Naive thymus-derived CD4-positive, alpha-beta T cell (primary cell): ENCODE data around the gene RNASE3. TPM values are rescaled to one million over a fixed set of nuclear protein-coding genes. Genes with fewer than 3 reads are reported as not detected.

ENCODE experiments used
- polyA plus RNA-seq, 2 donors: library from polyadenylated mRNA; unstranded; fragments of 300-500 nt; fragmentation: Illumina TruSeq; gene quantifications; one replicate each; pipeline ENCODE4 v1.2.3, GENCODE V29; 2021
- total RNA-seq, 6 experiments: library from RNA in 5 of 6; stranded (reverse) in 5 of 6; gene quantifications; 1 replicate in 5 of 6; 2 replicates in 1 of 6; pipeline ENCODE4 v1.2.3 and lab custom pipeline; 2021 to 2026

Gene RNASE3
- total and polyA plus RNA-seq, 7 experiments from 2014 or later = 1.1 TPM; not detected in 6

Other genes with a start within 250 kb of the RNASE3 start
- not detected for gene OR6S1, start 249.7 kb upstream of the RNASE3 start, total RNA-seq
- not detected for gene OR6S1, start 249.7 kb upstream of the RNASE3 start, polyA plus RNA-seq
- 1 to 10 TPM in 1 of 5 experiments, under 1 TPM in 4; 0.17 to 4.2 (median 0.43) TPM for gene RNASE4, start 206.8 kb upstream of the RNASE3 start, total RNA-seq
- gene RNASE4, start 206.8 kb upstream of the RNASE3 start, polyA plus RNA-seq = under 1 TPM in 1 of 2 donors, not detected in 1; 0.83 TPM
- gene ANG, start 202.6 kb upstream of the RNASE3 start, total RNA-seq = 1 to 10 TPM in 3 of 5 experiments, not detected in 2; 1.6 to 3.5 (median 1.7) TPM
- under 1 TPM in 1 of 2 donors, not detected in 1; 0.40 TPM for gene ANG, start 202.6 kb upstream of the RNASE3 start, polyA plus RNA-seq
- not detected for gene EDDM3A, start 145.5 kb upstream of the RNASE3 start, total RNA-seq
- gene EDDM3A, start 145.5 kb upstream of the RNASE3 start, polyA plus RNA-seq = not detected
- not detected for gene EDDM3B, start 123.0 kb upstream of the RNASE3 start, total RNA-seq
- gene EDDM3B, start 123.0 kb upstream of the RNASE3 start, polyA plus RNA-seq = not detected
- 10 to 100 TPM in 1 of 5 experiments, 1 to 10 TPM in 4; 2.7 to 34.2 (median 2.9) TPM for gene RNASE6, start 110.1 kb upstream of the RNASE3 start, total RNA-seq
- gene RNASE6, start 110.1 kb upstream of the RNASE3 start, polyA plus RNA-seq = 1 to 10 TPM; 3.6 to 5.6 TPM
- 10 to 100 TPM in 2 of 5 experiments, 1 to 10 TPM in 1, not detected in 2; 1.8 to 19.0 (median 15.5) TPM for gene RNASE1, start 88.5 kb upstream of the RNASE3 start, total RNA-seq
- not detected for gene RNASE1, start 88.5 kb upstream of the RNASE3 start, polyA plus RNA-seq
- 10 to 100 TPM in 1 of 5 experiments, 1 to 10 TPM in 1, not detected in 3; 2.5 to 22.4 TPM for gene RNASE2, start 64.1 kb downstream of the RNASE3 start, total RNA-seq
- under 1 TPM in 1 of 2 donors, not detected in 1; 0.30 TPM for gene RNASE2, start 64.1 kb downstream of the RNASE3 start, polyA plus RNA-seq
- gene METTL17, start 98.6 kb downstream of the RNASE3 start, total RNA-seq = 100 to 1,000 TPM in 2 of 5 experiments, 10 to 100 TPM in 3; 75.4 to 129 (median 96.7) TPM
- gene METTL17, start 98.6 kb downstream of the RNASE3 start, polyA plus RNA-seq = 10 to 100 TPM; 41.7 to 47.6 TPM
- under 1 TPM in 2 of 5 experiments, not detected in 3; 0.36 to 0.81 TPM for gene SLC39A2, start 107.9 kb downstream of the RNASE3 start, total RNA-seq
- not detected for gene SLC39A2, start 107.9 kb downstream of the RNASE3 start, polyA plus RNA-seq
- gene NDRG2, start 133.7 kb downstream of the RNASE3 start, total RNA-seq = 10 to 100 TPM in 4 of 5 experiments, 1 to 10 TPM in 1; 5.9 to 39.9 (median 35.2) TPM
- 10 to 100 TPM; 29.2 to 35.1 TPM for gene NDRG2, start 133.7 kb downstream of the RNASE3 start, polyA plus RNA-seq
- gene TPPP2, start 138.8 kb downstream of the RNASE3 start, total RNA-seq = not detected
- not detected for gene TPPP2, start 138.8 kb downstream of the RNASE3 start, polyA plus RNA-seq
- gene RNASE13, start 143.4 kb downstream of the RNASE3 start, total RNA-seq = not detected
- gene RNASE13, start 143.4 kb downstream of the RNASE3 start, polyA plus RNA-seq = not detected
- not detected for gene RNASE7, start 151.0 kb downstream of the RNASE3 start, total RNA-seq
- gene RNASE7, start 151.0 kb downstream of the RNASE3 start, polyA plus RNA-seq = not detected
- gene RNASE8, start 166.4 kb downstream of the RNASE3 start, total RNA-seq = not detected
- not detected for gene RNASE8, start 166.4 kb downstream of the RNASE3 start, polyA plus RNA-seq
- 10 to 100 TPM in 1 of 5 experiments, 1 to 10 TPM in 1, under 1 TPM in 2, not detected in 1; 0.65 to 40.5 (median 5.4) TPM for gene ARHGEF40, start 178.9 kb downstream of the RNASE3 start, total RNA-seq
- gene ARHGEF40, start 178.9 kb downstream of the RNASE3 start, polyA plus RNA-seq = under 1 TPM in 1 of 2 donors, not detected in 1; 0.11 TPM
- gene ZNF219, start 207.3 kb downstream of the RNASE3 start, total RNA-seq = 10 to 100 TPM in 2 of 5 experiments, 1 to 10 TPM in 3; 5.7 to 22.1 (median 9.1) TPM
- gene ZNF219, start 207.3 kb downstream of the RNASE3 start, polyA plus RNA-seq = 1 to 10 TPM; 2.3 to 2.8 TPM
- under 1 TPM in 3 of 5 experiments, not detected in 2; 0.56 to 0.73 (median 0.70) TPM for gene TMEM253, start 209.7 kb downstream of the RNASE3 start, total RNA-seq
- not detected for gene TMEM253, start 209.7 kb downstream of the RNASE3 start, polyA plus RNA-seq